DND-41 (cell line): ENCODE measurements around the gene OR11H6.

Experiments
- CTCF ChIP-seq: IDR thresholded peaks from 2 replicates; pipeline ENCODE4 v1.5.1; 2012; ENCODE audit warnings: borderline replicate concordance, low read length, moderate library complexity, mild to moderate bottlenecking; ENCODE audit not compliant: poor library complexity, severe bottlenecking; ENCODE audit errors: extremely low read depth
- EZH2 ChIP-seq: IDR thresholded peaks from 3 replicates; pipeline ENCODE4 v1.6.1; 2012; ENCODE audit warnings: borderline replicate concordance, low read depth, mild to moderate bottlenecking, moderate library complexity, low read length, inconsistent platforms; ENCODE audit not compliant: severe bottlenecking

DNA sequence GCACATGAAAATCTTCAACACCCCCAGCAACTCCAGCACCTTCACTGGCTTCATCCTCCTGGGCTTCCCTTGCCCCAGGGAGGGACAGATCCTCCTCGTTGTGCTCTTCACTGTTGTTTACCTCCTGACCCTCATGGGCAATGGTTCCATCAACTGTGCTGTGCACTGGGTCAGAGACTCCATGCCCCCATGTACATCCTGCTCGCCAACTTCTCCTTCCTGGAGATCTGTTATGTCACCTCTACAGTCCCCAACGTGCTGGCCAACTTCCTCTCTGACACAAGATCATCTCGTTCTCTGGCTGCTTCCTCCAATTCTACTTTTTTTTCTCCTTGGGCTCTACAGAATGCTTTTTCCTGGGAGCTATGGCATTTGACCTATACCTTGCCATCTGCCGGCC lies 44.3 kb upstream of the OR11H6 start:
- TF ChIP-seq CTCF (no peak), EZH2 (no peak)
